Retinal pigment epithelial cell (primary cell): ENCODE data around the gene SYT15B.
"Not testable (repeated sequence)": the region's sequence is repeated elsewhere in the genome, so short reads cannot be mapped to it uniquely, and the experiment has no call there.

ENCODE experiments used
- DNase-seq: peaks from one replicate; pipeline ENCODE4 v3.0.0-alpha.2; 2010; ENCODE audit warnings: low read depth
- H3K4me3 ChIP-seq: 2 replicates; pipeline ENCODE4 v1.5.1; 2011; ENCODE audit warnings: mild to moderate bottlenecking, low read length, control low read depth, moderate library complexity

SYT15B gene

DNA sequence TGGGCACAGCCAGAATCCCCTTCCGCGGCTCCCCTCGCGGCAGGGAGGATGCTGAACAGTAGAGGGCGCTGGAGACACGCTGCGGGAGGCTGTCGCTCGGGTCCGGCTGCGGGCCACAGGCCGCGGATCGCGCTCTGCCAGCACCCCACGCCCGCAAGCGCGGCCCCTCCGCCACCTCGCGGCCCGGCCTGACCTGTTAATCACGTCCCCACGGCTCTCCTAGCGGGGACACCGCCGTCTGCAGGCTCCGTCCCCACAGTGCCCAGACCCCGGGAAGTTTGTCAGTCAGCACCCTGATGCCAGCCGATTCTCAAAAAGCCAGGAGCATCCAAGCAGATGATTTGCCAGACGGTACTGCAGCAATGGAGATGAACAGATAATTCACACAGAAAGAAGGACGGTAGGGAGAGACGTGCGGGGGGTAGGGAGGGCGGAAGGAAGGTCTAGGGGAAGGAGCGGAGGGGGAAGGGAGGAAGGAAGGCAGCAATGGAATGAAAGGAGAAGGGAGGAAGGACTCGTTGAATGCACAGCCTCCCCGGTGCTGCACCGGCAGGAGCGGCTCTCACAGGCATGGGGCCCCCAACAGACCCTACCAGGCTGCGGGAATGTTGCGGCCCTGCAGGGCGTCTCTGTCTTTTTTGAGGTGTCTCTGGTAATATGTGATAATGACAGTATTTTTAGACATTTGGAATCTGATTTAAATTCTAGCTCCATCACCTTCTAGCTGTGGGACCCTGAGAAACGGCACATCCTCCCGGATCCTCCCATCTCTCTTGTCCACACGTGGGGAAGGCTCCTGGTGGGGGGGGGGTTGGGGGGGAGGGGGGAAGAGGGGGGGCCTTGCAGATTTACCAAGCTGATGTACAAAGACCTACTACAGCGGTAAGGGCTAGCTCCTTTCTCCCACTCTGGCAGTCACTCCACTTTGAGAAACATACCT lies 19.5 kb downstream of the SYT15B start:
- H3K4me3 ChIP-seq, result peak overlapping the region; percentile 42

DNA sequence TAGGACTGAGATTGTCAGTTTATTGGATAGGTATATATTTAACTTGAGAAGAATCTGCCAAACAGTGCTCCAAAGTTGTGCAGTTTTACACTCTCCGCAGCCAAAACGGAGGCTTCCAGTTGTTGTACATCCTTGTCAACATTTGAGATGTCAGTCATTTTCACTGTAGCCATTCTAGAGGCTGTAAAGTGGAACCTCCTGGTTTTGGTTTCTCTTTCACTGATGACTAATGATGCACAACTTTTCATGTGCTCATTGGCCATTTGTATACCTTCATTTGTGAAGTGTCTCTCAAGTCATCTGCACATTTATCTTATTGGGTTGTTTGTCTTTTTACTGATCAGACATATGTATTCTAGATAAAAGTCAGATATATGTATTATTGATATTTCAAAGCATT lies 22.5 kb downstream of the SYT15B start:
- DNase-seq, H3K4me3 ChIP-seq: not testable (repeated sequence)

More for the DNA sequence above, 19.5 kb downstream of the SYT15B start:
- DNase-seq, result not testable (repeated sequence)

DNA sequence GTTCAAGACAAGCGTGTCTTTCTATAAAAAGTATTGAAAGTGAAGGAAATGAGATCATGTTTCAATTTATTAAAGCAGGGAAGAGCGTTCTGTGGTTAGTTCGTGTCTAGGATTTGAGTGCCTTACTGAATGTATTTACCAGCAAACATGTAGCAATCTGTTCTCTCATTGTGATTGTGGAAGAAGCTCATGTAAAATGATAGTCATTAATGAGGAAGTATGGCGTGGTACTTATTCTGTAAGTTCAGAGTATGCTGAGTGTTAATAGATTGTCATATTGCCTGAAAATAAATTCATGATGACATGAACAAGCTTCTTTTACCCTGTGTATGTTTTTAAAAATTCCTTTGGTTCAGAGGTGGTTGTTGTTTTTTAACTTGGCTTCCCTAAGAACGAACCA lies 32.5 kb downstream of the SYT15B start:
- H3K4me3 ChIP-seq, DNase-seq: not testable (repeated sequence)

DNA sequence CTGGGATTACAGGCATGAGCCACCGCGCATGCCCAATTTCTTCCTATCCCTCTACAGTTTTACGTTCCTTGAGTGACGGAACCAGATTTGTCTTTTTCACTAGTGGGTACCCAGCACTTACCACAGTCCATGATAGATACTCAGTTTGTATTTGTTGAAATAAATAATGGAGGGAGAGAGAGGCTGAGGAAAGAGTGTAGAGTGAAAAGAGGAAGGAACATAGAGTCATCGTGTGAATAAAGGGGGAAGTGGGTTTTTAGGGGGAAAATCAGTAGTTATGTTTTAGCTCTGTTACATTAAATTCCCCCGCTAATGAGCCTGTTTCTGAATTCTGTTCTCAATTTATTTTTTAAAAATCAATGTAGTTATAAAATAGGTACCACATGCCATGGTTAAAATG lies 37.7 kb downstream of the SYT15B start:
- DNase-seq, H3K4me3 ChIP-seq: not testable (repeated sequence)

DNA sequence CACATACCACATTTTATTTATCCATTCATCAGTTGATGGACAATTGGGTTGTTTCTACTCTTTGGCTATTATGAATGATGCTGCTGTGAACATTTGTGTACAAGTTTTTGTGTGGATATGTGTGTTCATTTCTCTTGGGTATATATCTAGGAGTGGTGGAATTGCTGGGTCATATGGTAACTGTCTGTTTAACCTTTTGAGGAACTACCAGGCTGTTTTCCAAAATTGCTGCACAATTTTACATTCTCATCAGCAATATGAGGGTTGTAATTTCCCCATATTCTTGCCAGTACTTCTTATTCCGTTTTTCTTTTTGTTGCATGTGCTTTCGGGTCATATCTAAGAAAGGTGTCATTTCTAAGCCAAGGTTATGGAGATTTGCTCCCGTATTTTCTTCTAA lies 38.3 kb downstream of the SYT15B start:
- not testable (repeated sequence) for DNase-seq

DNA sequence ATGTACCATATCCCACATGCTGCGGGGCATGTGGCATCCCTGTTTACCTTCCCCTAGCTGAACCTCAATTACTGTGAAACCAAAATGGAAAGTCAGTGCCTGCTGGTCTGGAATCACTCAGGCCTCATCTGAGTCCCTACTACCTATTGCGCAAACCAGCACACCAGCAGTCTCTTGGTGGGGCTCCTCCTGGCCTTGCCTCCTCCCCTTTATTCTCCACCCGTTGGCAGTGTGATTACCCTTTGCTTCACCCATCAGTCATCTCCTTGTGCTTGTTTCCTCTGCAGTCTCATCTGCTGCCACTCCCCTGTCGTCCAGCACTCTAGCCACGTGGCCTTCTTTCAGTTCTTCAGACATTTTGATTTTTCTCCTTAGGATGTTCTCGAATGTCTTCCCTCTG lies 39.3 kb downstream of the SYT15B start:
- not testable (repeated sequence) for DNase-seq, H3K4me3 ChIP-seq

More for the DNA sequence above, 38.3 kb downstream of the SYT15B start:
- not testable (repeated sequence) for H3K4me3 ChIP-seq

DNA sequence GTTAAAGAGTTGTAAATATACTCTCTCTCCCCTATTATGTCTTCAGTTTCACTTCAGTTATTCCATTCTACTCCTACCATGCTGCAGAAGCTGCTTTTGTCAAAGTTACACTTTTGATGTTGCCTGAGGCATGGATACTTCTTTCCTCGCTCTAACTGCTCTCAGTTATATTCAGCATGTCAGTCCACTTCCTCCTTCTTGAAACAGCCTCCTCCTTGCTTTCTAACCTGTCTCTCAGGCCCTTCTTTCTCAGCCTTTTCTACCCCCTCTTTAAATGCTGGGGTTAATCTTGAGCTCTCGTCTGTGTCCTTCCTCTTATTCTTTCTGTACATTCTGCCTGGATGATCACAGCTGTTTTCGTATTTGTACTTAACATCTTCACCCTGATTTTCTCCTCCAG lies 40.0 kb downstream of the SYT15B start:
- H3K4me3 ChIP-seq, DNase-seq: not testable (repeated sequence)

DNA sequence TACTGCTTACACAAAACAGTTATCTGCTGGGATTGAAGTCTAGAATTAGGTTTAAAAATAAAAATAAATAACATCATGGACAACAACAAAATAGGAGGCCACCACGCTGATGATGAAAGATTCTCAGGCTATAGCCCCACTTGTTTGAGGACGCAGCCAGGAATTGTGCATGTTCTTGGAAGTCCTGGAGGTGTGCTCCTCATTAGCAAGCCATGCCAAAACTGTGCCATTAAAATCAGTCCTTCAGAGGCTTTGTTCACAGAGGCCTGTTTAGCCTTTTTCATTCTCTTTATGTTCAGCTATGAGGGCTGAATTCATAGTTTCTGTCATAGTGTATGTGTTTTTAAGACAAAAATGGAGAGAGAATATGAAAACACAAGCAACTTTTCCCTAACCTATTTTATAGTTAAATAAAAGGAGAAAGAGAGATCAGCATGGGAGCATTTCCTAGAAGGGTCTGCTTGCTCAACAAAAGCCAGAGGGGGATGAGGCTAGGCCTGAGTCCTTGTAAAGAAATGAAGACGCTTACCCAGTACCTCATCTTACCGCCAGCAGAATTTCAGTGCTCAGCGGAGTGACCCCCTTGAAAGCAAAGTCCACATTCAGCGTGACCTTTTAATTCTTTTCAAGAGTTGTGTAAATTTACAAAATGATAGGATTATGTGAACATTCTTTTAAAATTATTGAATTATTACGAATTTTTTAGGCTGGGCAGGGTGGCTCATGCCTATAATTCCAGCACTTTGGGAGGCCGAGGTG lies 46.2 kb downstream of the SYT15B start:
- H3K4me3 ChIP-seq, DNase-seq: not testable (repeated sequence)
